HepG2 (cell line): ENCODE results near the gene KLHL33. TPM values are rescaled to one million over a fixed set of nuclear protein-coding genes. Genes with fewer than 3 reads are reported as not detected.

Source experiments
- AKAP8 ChIP-seq: sonication (generic); formaldehyde crosslinking; IDR thresholded peaks from 2 replicates; pipeline ENCODE4 v1.5.1; 2020; ENCODE audit warnings: mild to moderate bottlenecking, missing genetic modification reagents
- ATAD3A ChIP-seq: sonication (generic); formaldehyde crosslinking; IDR thresholded peaks from 2 replicates; pipeline ENCODE4 v1.4.0; 2020; ENCODE audit warnings: missing genetic modification reagents
- CEBPB ChIP-seq: IDR thresholded peaks from 2 replicates; pipeline ENCODE4 v1.6.1; 2011; ENCODE audit warnings: low read depth, low read length, improper control_type of control experiment, borderline replicate concordance
- ESRRA ChIP-seq: sonication (generic); formaldehyde crosslinking; IDR thresholded peaks from 2 replicates; pipeline ENCODE4 v1.5.1; 2020; ENCODE audit warnings: mild to moderate bottlenecking, low read depth, missing genetic modification reagents
- FOXA1 ChIP-seq, 2 experiments: fragments of 450-650 bp in 1 of 2; sonication (generic) in 1 of 2; formaldehyde crosslinking in 1 of 2; IDR thresholded peaks; 2 replicates each; pipeline versions ENCODE4 v1.4.0 to v1.6.1; 2016 to 2020; ENCODE audit warnings: missing genetic modification reagents in 1 of 2
- HOXA9 ChIP-seq: sonication (generic); formaldehyde crosslinking; IDR thresholded peaks from 2 replicates; pipeline ENCODE4 v1.8.1; 2022; ENCODE audit warnings: missing genetic modification reagents, mild to moderate bottlenecking, moderate library complexity, borderline replicate concordance
- MED13 ChIP-seq: sonication (generic); formaldehyde crosslinking; IDR thresholded peaks from 2 replicates; pipeline ENCODE4 v1.5.0; 2020; ENCODE audit warnings: missing genetic modification reagents
- NFE2L2 ChIP-seq: fragments of 150-350 bp; IDR thresholded peaks from 2 replicates; pipeline ENCODE4 v1.6.1; 2014; ENCODE audit warnings: low read length
- REPIN1 ChIP-seq: sonication (generic); formaldehyde crosslinking; IDR thresholded peaks from 2 replicates; pipeline ENCODE4 v1.8.0; 2022; ENCODE audit warnings: missing genetic modification reagents, low read depth, mild to moderate bottlenecking, borderline replicate concordance
- SAFB2 ChIP-seq: sonication (generic); formaldehyde crosslinking; IDR thresholded peaks from 2 replicates; pipeline ENCODE4 v1.5.1; 2020; ENCODE audit warnings: missing genetic modification reagents, low read depth, mild to moderate bottlenecking, borderline replicate concordance
- SMC3 ChIP-seq: IDR thresholded peaks from 2 replicates; pipeline ENCODE4 v1.6.1; 2011; ENCODE audit warnings: low read length, improper control_type of control experiment
- TSC22D2 ChIP-seq: sonication (generic); formaldehyde crosslinking; IDR thresholded peaks from 2 replicates; pipeline ENCODE4 v1.5.1; 2020; ENCODE audit warnings: missing genetic modification reagents, mild to moderate bottlenecking, borderline replicate concordance
- U2AF1 ChIP-seq: fragments of 200-400 bp; formaldehyde crosslinking; optimal IDR thresholded peaks from 2 replicates; pipeline ENCODE3; 2017; ENCODE audit warnings: mild to moderate bottlenecking, low read depth, low read length
- ZNF343 ChIP-seq: sonication (generic); formaldehyde crosslinking; IDR thresholded peaks from 2 replicates; pipeline ENCODE4 v1.4.0; 2020; ENCODE audit warnings: mild to moderate bottlenecking, missing genetic modification reagents
- ZNF460 ChIP-seq: sonication (generic); formaldehyde crosslinking; IDR thresholded peaks from 2 replicates; pipeline ENCODE4 v1.5.1; 2020; ENCODE audit warnings: missing genetic modification reagents, mild to moderate bottlenecking, borderline replicate concordance
- ZNF83 ChIP-seq: sonication (generic); formaldehyde crosslinking; IDR thresholded peaks from 2 replicates; pipeline ENCODE4 v1.4.0; 2020; ENCODE audit warnings: missing genetic modification reagents, mild to moderate bottlenecking, borderline replicate concordance
- polyA plus RNA-seq, 8 experiments: library from polyadenylated mRNA; depleted of rRNA in 3 of 8; stranded (reverse) in 7 of 8; unstranded in 1 of 8; fragments of >200 nt; fragmentation: Illumina TruSeq in 4 of 8; extraction: Trizol in 4 of 8; gene quantifications; 2 replicates each; pipeline versions ENCODE4 v1.2.1 to v1.2.3, GENCODE V29; 2011 to 2016; ENCODE audit warnings: low read depth in 4 of 8, missing spikeins in 1 of 8, mixed read lengths in 1 of 8; ENCODE audit not compliant: insufficient read depth in 1 of 8
- total RNA-seq, 5 experiments: library from RNA; depleted of rRNA; stranded (reverse); fragments of >200 nt; fragmentation: Illumina TruSeq; extraction: Trizol; gene quantifications; 2 replicates each; pipeline ENCODE4 v1.2.3, GENCODE V29; 2016; ENCODE audit warnings: low read depth in 1 of 5
- TF ChIP-seq, protein P1 (sequence below): sonication (generic); formaldehyde crosslinking; IDR thresholded peaks from 2 replicates; pipeline ENCODE4 v1.8.1; 2023; ENCODE audit warnings: missing genetic modification reagents, mild to moderate bottlenecking, borderline replicate concordance
- TF ChIP-seq, protein P2 (sequence below): sonication (generic); formaldehyde crosslinking; IDR thresholded peaks from 2 replicates; pipeline ENCODE4 v1.4.0; 2020; ENCODE audit warnings: mild to moderate bottlenecking, low read depth, missing genetic modification reagents
- TF ChIP-seq, protein P3 (sequence below): sonication (generic); formaldehyde crosslinking; IDR thresholded peaks from 2 replicates; pipeline ENCODE4 v1.5.0; 2020; ENCODE audit warnings: missing genetic modification reagents
- TF ChIP-seq, protein P4 (sequence below): sonication (generic); formaldehyde crosslinking; IDR thresholded peaks from 2 replicates; pipeline ENCODE4 v1.5.0; 2020; ENCODE audit warnings: mild to moderate bottlenecking, missing genetic modification reagents
- TF ChIP-seq, protein P5 (sequence below): sonication (generic); formaldehyde crosslinking; IDR thresholded peaks from 2 replicates; pipeline ENCODE4 v1.8.1; 2022; ENCODE audit warnings: mild to moderate bottlenecking, missing genetic modification reagents

The KLHL33 gene
- total and polyA plus RNA-seq, 2 of the 13 experiments (the other 11 are each of a cell fraction or from before 2014, with no cell fraction given): not detected

DNA sequence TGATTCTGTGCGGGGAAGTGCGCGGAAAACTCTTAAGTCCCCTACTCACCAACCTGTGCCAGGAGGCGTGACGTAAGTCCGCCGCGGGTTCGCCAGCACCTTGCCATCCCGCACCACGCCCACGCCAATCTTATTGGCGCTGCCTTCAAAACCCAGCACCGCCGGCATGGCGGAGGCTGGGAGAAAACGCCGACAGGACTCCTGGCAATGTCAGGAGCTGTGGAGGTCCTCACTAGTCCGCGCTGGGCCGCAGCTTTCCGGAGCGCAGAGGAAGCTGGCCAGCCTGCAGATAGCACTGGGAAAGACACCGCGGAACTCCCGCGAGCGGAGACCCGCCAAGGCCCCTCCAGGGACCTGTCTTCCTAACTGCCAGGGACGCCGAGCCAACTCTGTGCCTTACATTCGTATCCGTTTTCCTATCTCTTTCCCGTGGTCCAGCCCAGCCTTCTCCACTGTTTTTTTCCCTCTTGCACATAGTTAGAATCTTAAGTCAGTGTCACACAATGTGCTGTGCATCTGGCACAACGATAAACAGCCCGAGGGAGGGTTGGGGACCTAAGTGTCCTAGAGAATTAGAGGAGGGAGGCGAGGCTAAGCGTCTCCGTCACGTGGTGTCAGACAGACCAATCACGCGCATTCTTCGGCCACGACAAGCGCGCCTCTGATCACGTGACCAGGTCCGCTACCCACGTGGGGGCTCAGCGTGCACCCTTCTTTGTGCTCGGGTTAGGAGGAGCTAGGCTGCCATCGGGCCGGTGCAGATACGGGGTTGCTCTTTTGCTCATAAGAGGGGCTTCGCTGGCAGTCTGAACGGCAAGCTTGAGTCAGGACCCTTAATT lies 18.8 kb upstream of the KLHL33 start, which contains the start of the genes APEX1 and OSGEP (continued):
- TF ChIP-seq, protein P1, sequence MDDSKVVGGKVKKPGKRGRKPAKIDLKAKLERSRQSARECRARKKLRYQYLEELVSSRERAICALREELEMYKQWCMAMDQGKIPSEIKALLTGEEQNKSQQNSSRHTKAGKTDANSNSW (CRISPR knock-in tag): peak; percentile 81; the same call in 1 of the 2 replicates
- no peak for TF ChIP-seq U2AF1
- TF ChIP-seq SAFB2: peak; percentile 27
- TF ChIP-seq TSC22D2 (CRISPR knock-in tag): peak; percentile 18
- peak; percentile 15; the same call in 1 of the 2 replicates for TF ChIP-seq ZNF460 (CRISPR knock-in tag)
- no peak for TF ChIP-seq FOXA1 (IDR thresholded peaks at IDR 0.05)
- TF ChIP-seq FOXA1 (CRISPR knock-in tag; IDR thresholded peaks at IDR 0.05): no peak
- no peak for TF ChIP-seq AKAP8 (CRISPR knock-in tag)
- TF ChIP-seq, protein P2, sequence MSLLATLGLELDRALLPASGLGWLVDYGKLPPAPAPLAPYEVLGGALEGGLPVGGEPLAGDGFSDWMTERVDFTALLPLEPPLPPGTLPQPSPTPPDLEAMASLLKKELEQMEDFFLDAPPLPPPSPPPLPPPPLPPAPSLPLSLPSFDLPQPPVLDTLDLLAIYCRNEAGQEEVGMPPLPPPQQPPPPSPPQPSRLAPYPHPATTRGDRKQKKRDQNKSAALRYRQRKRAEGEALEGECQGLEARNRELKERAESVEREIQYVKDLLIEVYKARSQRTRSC: peak; percentile 76; the same call in 1 of the 2 replicates
- peak; percentile 79 for TF ChIP-seq ZNF343
- no peak for TF ChIP-seq ZNF83 (CRISPR knock-in tag)
- TF ChIP-seq, protein P3, sequence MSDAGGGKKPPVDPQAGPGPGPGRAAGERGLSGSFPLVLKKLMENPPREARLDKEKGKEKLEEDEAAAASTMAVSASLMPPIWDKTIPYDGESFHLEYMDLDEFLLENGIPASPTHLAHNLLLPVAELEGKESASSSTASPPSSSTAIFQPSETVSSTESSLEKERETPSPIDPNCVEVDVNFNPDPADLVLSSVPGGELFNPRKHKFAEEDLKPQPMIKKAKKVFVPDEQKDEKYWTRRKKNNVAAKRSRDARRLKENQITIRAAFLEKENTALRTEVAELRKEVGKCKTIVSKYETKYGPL: peak; percentile 34; the same call in 1 of the 2 replicates
- peak; percentile 73; the same call in 1 of the 2 replicates for TF ChIP-seq REPIN1 (CRISPR knock-in tag)
- TF ChIP-seq, protein P4, sequence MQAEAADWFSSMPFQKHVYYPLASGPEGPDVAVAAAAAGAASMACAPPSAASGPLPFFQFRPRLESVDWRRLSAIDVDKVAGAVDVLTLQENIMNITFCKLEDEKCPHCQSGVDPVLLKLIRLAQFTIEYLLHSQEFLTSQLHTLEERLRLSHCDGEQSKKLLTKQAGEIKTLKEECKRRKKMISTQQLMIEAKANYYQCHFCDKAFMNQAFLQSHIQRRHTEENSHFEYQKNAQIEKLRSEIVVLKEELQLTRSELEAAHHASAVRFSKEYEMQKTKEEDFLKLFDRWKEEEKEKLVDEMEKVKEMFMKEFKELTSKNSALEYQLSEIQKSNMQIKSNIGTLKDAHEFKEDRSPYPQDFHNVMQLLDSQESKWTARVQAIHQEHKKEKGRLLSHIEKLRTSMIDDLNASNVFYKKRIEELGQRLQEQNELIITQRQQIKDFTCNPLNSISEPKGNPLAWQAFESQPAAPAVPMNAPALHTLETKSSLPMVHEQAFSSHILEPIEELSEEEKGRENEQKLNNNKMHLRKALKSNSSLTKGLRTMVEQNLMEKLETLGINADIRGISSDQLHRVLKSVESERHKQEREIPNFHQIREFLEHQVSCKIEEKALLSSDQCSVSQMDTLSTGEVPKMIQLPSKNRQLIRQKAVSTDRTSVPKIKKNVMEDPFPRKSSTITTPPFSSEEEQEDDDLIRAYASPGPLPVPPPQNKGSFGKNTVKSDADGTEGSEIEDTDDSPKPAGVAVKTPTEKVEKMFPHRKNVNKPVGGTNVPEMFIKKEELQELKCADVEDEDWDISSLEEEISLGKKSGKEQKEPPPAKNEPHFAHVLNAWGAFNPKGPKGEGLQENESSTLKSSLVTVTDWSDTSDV (CRISPR knock-in tag): 0 out of 2 replicates have a peak, but pooled peaks have one; percentile 23
- TF ChIP-seq MED13: no peak
- TF ChIP-seq ATAD3A (CRISPR knock-in tag): no peak
- no peak for TF ChIP-seq NFE2L2
- TF ChIP-seq, protein P5, sequence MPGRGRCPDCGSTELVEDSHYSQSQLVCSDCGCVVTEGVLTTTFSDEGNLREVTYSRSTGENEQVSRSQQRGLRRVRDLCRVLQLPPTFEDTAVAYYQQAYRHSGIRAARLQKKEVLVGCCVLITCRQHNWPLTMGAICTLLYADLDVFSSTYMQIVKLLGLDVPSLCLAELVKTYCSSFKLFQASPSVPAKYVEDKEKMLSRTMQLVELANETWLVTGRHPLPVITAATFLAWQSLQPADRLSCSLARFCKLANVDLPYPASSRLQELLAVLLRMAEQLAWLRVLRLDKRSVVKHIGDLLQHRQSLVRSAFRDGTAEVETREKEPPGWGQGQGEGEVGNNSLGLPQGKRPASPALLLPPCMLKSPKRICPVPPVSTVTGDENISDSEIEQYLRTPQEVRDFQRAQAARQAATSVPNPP (CRISPR knock-in tag): peak; percentile 60; the same call in 1 of the 2 replicates
- TF ChIP-seq SMC3: no peak
- TF ChIP-seq ESRRA (CRISPR knock-in tag): no peak
- no peak for TF ChIP-seq HOXA9 (CRISPR knock-in tag)
- no peak for TF ChIP-seq CEBPB
